NCI-H2029 (cell line): ENCODE results near the gene SH2D7.

Experiments used
- DNase-seq: peaks from one replicate; lab custom pipeline; 2025; lab: John Stamatoyannopoulos, UW

The SH2D7 gene

DNA sequence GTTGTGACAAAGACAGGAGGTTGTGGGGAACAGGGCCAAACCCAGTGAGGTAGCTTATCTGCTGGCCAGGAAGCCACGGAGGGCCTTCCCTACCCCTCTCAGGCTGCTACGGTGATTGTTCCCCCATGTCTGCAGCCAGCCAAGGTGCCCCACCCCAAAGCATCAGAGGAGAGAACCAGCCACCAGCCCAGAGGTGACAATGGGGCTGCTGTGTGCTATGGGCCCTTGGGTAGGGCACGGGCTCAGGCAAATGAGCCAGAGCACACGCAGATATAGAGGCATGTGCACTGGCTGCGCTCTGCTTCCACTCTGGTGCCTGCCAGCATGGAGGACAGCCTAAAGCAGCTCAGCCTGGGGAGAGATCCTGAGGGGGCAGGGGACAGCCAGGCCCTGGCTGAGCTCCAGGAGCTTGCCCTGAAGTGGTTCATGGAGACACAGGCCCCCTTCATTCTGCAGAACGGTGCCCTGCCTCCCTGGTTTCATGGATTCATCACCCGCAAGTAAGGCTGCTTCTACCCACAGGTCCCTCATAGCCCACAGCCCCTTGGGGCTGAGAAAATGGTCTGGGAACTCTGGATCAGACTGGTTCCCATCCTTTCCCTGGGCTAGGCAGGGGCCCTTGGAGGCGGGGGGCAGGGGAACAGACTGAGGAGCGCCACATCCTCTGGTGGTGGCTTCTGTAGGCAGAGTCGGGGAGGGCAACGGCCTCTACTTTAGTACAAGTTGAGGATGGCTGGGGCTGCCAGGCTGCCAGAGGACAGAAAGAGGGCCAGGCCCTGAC lies at the start of gene SH2D7:
Gene SH2D7, plus strand, starts transcription at position 301 of the 781 bp plus-strand sequence. Its CDS starts 24 bp downstream, at position 325.
- no peak for DNase-seq

DNA sequence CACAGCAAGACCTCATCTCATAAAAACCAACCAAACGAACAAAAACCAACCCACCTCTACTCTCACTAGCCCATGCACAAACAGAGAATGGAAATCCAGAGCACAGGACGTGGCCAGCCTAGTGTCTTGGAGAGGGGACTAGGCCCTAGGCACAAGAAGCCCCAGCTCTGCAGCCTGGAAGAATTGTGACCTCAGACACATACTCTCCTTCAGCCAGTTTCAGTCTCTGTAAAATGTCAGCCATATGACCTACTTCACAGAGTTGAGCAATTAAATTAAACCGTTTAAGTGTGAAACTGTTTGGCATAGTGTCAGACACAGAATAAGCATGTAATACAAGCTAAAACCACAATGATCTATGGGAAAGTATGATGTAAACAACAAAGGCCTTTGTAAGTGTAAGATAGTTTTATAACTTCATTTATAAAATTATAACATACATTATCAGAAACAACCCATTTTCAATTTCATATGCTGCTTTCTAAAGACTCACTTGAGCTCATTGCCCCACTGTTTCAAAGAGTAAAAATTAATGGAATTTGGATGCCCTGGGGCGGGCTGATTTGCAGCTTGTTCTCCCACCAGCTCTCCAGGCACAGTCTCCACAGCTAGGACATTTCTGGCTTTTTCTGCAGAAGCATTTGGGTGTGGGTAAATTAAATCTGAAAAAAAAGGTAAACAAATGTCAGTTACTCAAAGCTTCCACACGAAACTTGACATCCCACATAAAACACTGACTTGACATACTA lies 47.8 kb upstream of the SH2D7 start:
- no peak for DNase-seq

GRCh38 chr15:78045189-78045588 lies 47.2 kb upstream of the SH2D7 start:
- no peak for DNase-seq

- no peak for DNase-seq
These were observed 45.5 kb upstream of the SH2D7 start for GRCh38 chr15:78046796-78047341.

- DNase-seq: no peak
These were observed 44.4 kb upstream of the SH2D7 start for GRCh38 chr15:78047761-78048627.

- no peak for DNase-seq
These were observed 43.8 kb upstream of the SH2D7 start for GRCh38 chr15:78048628-78048920.

DNA sequence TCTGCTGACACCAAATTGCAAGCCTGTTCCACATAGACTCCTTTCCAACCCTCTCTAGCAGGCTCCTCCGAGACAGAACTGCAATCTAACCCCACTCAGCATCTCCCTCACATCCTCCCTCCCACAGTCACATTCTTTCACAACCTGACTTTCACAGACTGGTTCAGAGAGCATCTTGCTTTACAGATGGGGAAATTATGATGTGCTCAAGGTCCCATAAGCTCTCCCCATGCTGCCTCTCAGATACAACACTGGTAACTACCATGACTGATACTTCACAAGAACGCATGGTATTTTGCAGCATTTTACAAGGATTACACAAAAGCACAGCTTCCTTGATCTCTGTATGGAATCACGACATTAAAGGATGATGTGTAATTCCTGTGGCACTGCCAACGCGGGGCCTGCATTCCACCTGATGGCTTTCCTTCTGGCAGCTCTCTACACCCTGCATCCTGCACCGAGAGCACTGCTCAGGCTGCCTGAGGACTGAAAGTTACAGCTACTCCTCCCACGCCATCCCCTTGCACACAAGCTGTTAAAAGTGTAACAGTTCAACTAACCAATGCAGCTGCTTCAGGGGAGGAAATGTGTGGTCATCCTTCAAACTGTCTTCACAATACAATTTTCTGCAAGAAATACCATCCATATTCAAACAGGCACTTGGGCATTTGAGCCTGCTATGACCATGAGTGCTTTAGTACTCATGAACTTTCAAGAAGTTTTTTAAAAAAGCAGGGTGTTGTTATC lies 42.5 kb upstream of the SH2D7 start:
- no peak for DNase-seq

- DNase-seq: no peak
These were observed 41.9 kb upstream of the SH2D7 start for GRCh38 chr15:78050441-78050809.

GRCh38 chr15:78050826-78051225 lies 41.5 kb upstream of the SH2D7 start:
- no peak for DNase-seq

- DNase-seq: no peak
These were observed 40.8 kb upstream of the SH2D7 start for GRCh38 chr15:78051596-78051995.

- DNase-seq: peak; percentile 40
These were observed 40.4 kb upstream of the SH2D7 start for GRCh38 chr15:78052001-78052401.

- DNase-seq: no peak
These were observed 39.8 kb upstream of the SH2D7 start for GRCh38 chr15:78052545-78052944.

- no peak for DNase-seq
These were observed 37.8 kb upstream of the SH2D7 start for GRCh38 chr15:78054518-78054917.

DNA sequence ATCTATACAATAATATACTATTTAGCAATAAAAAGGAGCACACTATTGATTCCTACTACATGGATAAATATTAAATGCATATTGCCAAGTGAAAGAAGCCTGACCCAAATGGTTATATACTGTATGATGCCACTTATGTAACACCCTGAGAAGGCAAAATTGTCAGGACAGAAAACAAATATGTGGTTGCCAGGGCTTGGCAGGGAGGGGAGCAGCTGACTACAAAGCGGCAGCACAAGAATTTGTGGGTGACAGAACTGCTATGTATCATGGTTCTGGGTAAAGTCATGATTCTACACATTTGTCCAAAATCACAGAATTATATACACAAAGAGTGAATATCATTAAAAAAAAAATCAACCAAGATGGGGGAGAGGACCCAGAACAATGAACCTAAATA lies 37.4 kb upstream of the SH2D7 start:
- no peak for DNase-seq

DNA sequence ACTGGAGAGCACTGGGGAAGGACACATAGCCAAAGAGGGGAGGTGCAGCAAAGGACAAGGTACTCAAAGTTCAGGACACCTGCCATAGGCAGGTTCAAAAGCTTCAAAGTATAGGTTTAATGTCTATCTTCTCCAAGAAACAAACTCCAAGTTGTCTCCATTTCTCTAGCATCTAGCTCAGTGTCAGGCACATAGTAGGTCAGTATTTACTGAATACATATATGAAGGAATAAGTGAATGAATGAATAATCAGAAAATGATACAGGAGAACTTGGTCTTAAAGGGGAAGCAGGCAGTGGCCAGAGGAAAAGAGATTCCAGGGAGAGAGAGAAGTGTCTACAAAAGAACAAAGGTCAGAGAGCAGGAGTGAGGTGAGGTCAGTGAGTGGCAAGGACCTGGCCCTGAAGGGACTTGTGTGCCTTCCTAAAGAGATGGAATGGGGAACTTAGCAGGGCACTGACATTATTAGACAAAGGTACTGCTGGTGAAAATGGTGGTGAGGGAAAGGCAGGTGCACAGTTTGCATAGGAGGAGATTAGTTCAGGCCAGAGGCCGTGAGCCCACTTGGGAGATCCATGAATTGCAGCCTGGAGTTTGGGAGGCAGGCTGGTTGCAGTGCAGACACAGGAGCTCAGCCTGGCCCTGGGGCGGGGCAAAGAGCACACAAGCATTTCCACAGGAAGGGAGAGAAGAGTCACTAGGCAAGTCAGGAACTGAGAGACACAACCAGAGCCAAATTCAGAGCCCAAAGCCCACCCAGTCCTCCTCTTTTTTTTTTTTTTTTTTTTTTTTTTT lies 36.2 kb upstream of the SH2D7 start:
- no peak for DNase-seq

DNA sequence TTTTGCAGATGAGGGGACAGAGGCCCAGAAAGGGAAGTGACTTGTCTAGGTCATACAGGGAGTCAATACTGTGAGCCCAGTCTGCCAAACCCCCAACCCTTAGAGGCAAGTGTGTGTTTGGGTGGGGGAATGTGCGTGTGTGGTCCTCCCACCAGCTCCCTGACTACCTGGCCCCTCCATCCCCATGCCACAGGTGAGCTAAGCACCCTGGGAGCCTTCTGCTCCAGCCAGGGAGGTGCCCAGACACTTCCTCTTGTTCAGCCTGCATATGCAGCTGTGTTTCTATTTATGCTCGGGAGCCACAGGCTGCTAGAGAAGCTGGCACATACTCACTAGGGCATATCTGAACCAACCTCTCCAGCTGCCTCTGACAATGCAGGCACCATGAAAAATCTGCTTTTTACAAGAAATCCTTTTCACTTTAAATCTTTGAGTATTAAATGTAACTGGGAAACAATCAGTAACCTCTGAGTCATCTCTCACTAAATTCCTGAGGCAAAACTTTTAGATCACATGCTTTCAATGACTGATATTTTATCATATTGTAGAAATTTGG lies 35.6 kb upstream of the SH2D7 start:
- no peak for DNase-seq

DNA sequence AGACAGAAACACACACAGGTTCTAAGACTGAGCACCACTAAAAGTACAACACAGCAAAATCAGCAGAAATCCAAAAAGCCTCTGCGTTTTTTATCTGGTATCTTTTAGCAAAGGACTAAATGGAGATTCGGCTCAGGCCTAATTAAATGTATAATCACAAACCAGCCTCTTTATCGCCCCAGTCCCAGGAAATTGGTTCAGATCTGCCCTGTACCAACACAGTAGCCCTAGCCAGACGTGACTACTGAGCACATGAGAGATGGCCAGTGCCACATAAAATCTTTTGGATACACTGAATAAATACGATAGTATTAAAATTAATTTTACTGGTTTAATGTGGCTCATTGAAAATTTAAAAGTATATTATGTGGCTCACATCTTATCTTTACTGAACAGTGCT lies 34.6 kb upstream of the SH2D7 start:
- DNase-seq: no peak

DNA sequence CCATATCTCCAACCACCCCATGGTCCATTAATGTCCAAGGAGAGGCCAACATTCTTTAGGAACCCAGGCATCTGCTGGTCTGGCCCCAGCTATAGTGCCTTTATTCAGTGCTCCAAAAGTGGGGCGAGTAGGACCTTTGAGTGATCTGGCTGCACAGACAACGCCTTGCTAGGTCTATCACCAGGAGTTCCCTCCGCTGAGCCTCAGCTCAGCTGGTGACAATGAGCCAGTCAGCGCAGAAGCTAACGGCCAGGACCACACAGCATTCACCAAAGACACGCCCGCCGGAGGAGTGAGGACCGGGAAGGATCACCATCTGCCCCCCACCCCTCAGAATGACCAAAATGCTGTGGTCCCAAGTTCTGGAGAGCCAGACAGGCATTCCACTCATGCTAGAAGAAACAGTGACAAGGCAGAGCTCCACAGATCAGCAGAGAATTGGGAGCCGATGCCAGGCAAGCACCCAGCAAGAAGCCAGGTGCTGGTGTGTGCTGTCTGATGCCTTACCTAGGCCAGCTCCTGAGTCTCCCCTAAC lies 33.9 kb upstream of the SH2D7 start:
- DNase-seq: no peak

DNA sequence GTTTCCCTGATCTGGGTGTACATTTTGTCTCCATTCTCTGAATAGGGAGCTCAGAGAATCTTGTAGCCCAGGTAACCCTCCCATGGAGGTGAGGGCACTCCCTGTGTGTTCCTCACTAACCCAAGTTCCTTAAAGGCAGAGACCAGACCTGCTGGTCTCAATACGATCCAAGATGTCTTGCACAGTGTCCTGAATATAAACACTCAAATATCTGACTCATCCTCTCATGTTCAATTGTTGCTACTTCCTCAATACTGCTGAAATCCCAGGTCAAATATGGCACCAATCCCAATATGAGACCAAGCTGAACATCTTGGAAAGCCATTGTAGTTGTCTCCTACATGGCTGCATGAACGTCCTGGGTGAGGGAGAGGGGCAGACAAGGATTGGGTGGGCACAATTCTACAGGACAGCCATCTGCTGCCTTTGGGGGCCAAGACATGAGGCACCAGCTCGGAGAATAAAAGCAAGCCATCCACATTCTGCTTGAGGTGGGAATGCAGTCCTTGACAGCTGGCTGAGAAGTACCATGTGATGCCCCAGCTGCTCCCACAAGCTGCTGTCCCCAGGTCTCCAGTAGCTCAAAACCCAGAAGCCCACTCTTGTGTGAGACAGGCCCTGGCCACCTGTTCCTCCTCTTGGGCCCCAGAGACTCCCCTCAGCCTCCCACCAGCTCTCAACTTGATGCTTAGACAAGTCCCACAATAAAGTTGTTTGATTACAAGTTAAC lies 33.1 kb upstream of the SH2D7 start:
- peak; percentile 7 for DNase-seq

- DNase-seq: no peak
These were observed 32.1 kb upstream of the SH2D7 start for GRCh38 chr15:78060232-78060631.
